Gastrocnemius medialis (tissue), 4 donors: ENCODE results near the gene BICRAL. TPM values are rescaled to one million over a fixed set of nuclear protein-coding genes. Genes with fewer than 3 reads are reported as not detected.

Experiments
- ATAC-seq, 2 donors: fragments of 150-250 bp; one replicate each; pipeline ENCODE4 v1.9.1; 2016
- DNase-seq, 2 donors: peaks; one replicate each; pipeline ENCODE4 v3.0.0-alpha.2; 2019
- H3K27ac ChIP-seq, 4 donors: fragments of 200-600 bp; sonication (generic); 1 replicate in 1 of 4; 2 replicates in 3 of 4; pipeline ENCODE4 v1.5.1; 2016 to 2018; ENCODE audit warnings: mild to moderate bottlenecking in 2 of 4, moderate library complexity in 1 of 4
- H3K27me3 ChIP-seq, 3 donors: fragments of 200-600 bp; sonication (generic) in 2 of 3; 1 replicate in 1 of 3; 2 replicates in 2 of 3; pipeline versions ENCODE4 v1.5.1 to v1.6.0; 2016 to 2019; ENCODE audit warnings: mild to moderate bottlenecking in 1 of 3, moderate library complexity in 1 of 3
- H3K36me3 ChIP-seq, 2 donors: fragments of 200-600 bp; sonication (generic) in 1 of 2; one replicate each; pipeline ENCODE4 v1.5.1; 2017 to 2018
- H3K4me1 ChIP-seq, 2 donors: fragments of 200-600 bp; sonication (generic) in 1 of 2; one replicate each; pipeline ENCODE4 v1.5.1; 2016 to 2017; ENCODE audit warnings: mild to moderate bottlenecking in 2 of 2
- H3K4me3 ChIP-seq, 4 donors: fragments of 200-600 bp; sonication (generic) in 3 of 4; 1 replicate in 1 of 4; 2 replicates in 3 of 4; pipeline ENCODE4 v1.5.1; 2016 to 2019; ENCODE audit warnings: mild to moderate bottlenecking in 2 of 4
- H3K9me3 ChIP-seq, 3 donors: fragments of 200-600 bp; sonication (generic) in 2 of 3; 1 replicate in 1 of 3; 2 replicates in 2 of 3; pipeline ENCODE4 v1.5.1; 2016 to 2019
- POLR2A ChIP-seq, 2 donors: fragments of 450-650 bp; IDR thresholded peaks; one replicate each; pipeline ENCODE4 v1.6.1; 2017; ENCODE audit warnings: antibody characterized with exemption in 2 of 2, mild to moderate bottlenecking in 2 of 2, moderate library complexity in 2 of 2
- in situ Hi-C, 4 donors: fragments of 200-750 bp; cut with MboI; loops; one replicate each; pipeline versions ENCODE4 v1.15.0 to v1.8.0; 2017; ENCODE audit warnings: low sequenced_read_pairs in 4 of 4
- intact Hi-C: fragments of 100-400 bp; cut with DNase I; formaldehyde crosslinking; loops from one replicate; pipeline ENCODE4 v1.15.1; 2023; ENCODE audit warnings: low total_unique reads
- total RNA-seq, 4 donors: library from RNA; depleted of rRNA; stranded (reverse); fragments of >200 nt; gene quantifications; one replicate each; pipeline versions ENCODE4 v1.1.0 to v1.2.3, GENCODE V29; 2016
- TF ChIP-seq, protein P1 (sequence below), 5 experiments: fragments of 450-650 bp in 3 of 5; fragments of 200-600 bp in 2 of 5; sonication (generic) in 2 of 5; IDR thresholded peaks in 4 of 5; conservative IDR thresholded peaks in 1 of 5; 1 replicate in 4 of 5; 2 replicates in 1 of 5; pipeline ENCODE4 v1.5.1; 2016 to 2019; ENCODE audit warnings: antibody characterized with exemption in 5 of 5, mild to moderate bottlenecking in 3 of 5, moderate library complexity in 3 of 5

The BICRAL gene
- total RNA-seq, 4 donors from 2014 or later, result 7.9 to 10.2 (median 9.7) TPM

DNA sequence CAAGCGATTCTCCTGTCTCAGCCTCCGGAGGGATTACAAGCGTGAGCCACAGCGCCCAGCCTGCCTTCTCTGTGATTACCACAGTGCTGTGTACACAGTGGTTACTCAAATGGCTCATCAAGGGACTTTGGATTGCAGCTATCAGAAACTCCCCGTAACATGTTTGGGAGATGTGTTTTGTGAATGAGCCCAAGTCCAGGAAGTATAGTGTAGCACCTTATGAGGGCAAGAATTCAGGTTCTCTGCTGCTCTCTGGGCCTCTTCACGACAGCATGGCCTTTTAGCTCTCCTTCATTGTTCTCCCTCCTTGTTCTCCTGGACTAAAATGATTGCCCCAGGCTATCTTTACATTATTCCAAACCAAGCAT, 63.5 kb downstream of the BICRAL start:
- Histone ChIP-seq H3K4me3 (no peak overlapping the region), H3K27ac (peak overlapping the region in 1 of 4 donors; percentile 27), H3K36me3 (no peaks in the 10 kb centered on the region), H3K9me3 (no peaks in the 10 kb centered on the region), H3K4me1 (peaks cover 5 to 7% of the 10 kb centered on the region in 2 donors), H3K27me3 (no peaks in the 10 kb centered on the region)
- intact Hi-C loops (no loop called here), in situ Hi-C loops (no loop called here)
- TF ChIP-seq POLR2A (IDR thresholded peaks at IDR 0.05), result no peak
- TF ChIP-seq, protein P1, sequence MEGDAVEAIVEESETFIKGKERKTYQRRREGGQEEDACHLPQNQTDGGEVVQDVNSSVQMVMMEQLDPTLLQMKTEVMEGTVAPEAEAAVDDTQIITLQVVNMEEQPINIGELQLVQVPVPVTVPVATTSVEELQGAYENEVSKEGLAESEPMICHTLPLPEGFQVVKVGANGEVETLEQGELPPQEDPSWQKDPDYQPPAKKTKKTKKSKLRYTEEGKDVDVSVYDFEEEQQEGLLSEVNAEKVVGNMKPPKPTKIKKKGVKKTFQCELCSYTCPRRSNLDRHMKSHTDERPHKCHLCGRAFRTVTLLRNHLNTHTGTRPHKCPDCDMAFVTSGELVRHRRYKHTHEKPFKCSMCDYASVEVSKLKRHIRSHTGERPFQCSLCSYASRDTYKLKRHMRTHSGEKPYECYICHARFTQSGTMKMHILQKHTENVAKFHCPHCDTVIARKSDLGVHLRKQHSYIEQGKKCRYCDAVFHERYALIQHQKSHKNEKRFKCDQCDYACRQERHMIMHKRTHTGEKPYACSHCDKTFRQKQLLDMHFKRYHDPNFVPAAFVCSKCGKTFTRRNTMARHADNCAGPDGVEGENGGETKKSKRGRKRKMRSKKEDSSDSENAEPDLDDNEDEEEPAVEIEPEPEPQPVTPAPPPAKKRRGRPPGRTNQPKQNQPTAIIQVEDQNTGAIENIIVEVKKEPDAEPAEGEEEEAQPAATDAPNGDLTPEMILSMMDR (IDR thresholded peaks at IDR 0.05 in 4 of 5, conservative IDR thresholded peaks at IDR 0.05 in 1 of 5), result no peak
- no peak for DNase-seq
- ATAC-seq, result no peak

DNA sequence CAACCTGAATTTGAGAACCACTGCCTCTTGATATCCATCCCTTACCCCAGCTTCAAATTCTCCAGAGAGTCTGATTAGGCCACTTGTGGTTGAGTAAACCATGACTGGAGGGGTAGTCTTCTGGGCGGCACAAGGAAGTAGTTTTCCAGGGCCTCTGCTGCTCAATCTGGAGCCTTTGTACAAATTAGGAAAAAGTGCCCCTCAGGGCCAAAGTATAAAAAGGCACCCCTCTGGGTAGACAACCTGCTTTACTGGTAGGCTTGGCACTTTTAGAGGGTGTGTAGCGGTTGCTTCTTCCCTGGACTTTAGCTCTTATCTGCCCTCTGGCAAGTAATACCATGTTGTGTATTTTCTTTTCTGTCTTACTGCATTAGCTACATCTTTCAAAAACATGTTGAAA, 64.7 kb downstream of the BICRAL start:
- in situ Hi-C loops (no loop called here), intact Hi-C loops (no loop called here)
- DNase-seq, result no peak
- Histone ChIP-seq H3K36me3 (peaks cover 0 to under 1% of the 10 kb centered on the region in 2 donors), H3K27ac (no peak overlapping the region), H3K9me3 (no peaks in the 10 kb centered on the region), H3K4me1 (peaks cover 5 to 7% of the 10 kb centered on the region in 2 donors), H3K27me3 (no peaks in the 10 kb centered on the region), H3K4me3 (no peak overlapping the region)
- TF ChIP-seq, protein P1 (IDR thresholded peaks at IDR 0.05 in 4 of 5, conservative IDR thresholded peaks at IDR 0.05 in 1 of 5), result no peak
- TF ChIP-seq POLR2A (IDR thresholded peaks at IDR 0.05), result no peak
- no peak for ATAC-seq

DNA sequence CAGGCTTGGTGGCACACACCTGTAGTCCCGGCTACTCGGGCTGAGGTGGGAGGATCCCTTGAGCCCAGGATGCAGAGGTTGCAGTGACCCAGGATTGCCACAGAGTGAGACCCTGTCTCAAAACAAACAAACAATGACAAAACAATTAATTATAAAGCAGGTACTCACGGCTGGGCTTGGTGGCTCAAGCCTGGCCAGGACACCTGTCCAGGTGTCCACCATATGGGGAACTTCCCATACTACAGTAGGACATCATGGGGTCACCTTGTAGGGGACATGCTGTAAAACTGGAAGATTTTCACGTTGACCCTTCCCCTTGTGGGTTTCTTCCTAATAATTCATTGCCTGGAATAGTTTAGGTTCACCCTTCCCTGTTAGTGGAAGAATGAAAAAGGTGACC, 66.8 kb downstream of the BICRAL start:
- in situ Hi-C loops, result no loop called here
- DNase-seq (no peak), ATAC-seq (no peak)
- Histone ChIP-seq H3K4me3 (no peak overlapping the region), H3K27ac (no peak overlapping the region), H3K36me3 (peaks cover 0 to 23% of the 10 kb centered on the region in 2 donors), H3K4me1 (peaks cover 5 to 7% of the 10 kb centered on the region in 2 donors), H3K27me3 (no peaks in the 10 kb centered on the region), H3K9me3 (no peaks in the 10 kb centered on the region)
- intact Hi-C loops, result no loop called here
- no peak for TF ChIP-seq POLR2A (IDR thresholded peaks at IDR 0.05)

DNA sequence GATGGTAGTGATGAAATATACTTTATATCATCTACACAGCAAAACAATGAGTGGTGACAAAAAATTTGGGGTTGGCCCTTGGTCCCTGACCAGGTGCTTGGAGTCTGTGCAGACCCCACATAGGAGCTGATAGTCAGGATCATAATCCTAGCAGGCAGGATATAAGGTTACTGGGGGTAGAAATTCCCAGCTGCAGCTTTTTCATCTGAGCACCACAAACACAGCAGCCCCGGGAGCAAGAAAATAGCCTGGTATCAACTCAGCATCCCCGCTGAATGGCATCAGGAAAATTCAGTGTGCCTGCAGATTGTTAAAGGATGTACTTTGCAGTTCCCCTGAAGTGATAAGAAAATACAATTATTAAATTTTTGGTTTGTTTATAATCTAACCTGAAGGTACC, 69.7 kb downstream of the BICRAL start:
- TF ChIP-seq POLR2A (IDR thresholded peaks at IDR 0.05), result no peak
- TF ChIP-seq, protein P1 (IDR thresholded peaks at IDR 0.05 in 4 of 5, conservative IDR thresholded peaks at IDR 0.05 in 1 of 5), result no peak
- no peak overlapping the region for H3K4me3 ChIP-seq
- no peak for DNase-seq
- H3K27ac ChIP-seq, result no peak overlapping the region
- peaks cover 0 to 50% of the 10 kb centered on the region in 2 donors for H3K36me3 ChIP-seq
- no peaks in the 10 kb centered on the region for H3K4me1 ChIP-seq
- in situ Hi-C loops, result loop anchor here in 1 of 4 donors (25.0 kb wide), 1 partner anchor 114 kb away; the partner anchor contains the start of gene TBCC
- no peaks in the 10 kb centered on the region for H3K27me3 ChIP-seq
- no peaks in the 10 kb centered on the region for H3K9me3 ChIP-seq
- ATAC-seq, result no peak
- intact Hi-C loops, result no loop called here

DNA sequence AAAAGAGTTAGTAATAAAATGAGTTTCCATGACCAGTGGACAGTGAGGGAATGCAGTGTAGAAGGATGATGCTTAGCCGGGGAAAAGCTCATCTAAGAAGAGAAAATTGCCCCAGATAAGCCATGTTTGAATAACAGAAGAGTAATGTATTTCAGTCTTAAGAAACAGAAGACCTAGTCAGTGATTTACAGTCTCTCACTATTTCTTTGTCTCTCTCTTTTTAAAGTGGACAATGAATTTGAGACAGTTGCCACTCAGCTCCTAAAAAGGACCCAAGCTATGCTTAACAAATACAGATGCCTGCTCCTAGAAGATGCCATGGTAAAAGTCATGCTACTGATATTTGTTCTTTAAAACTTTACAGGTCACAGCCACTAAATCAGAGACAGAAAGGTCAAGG, 78.2 kb downstream of the BICRAL start:
- DNase-seq (no peak), ATAC-seq (no peak)
- Histone ChIP-seq H3K36me3 (peaks cover 0 to 87% of the 10 kb centered on the region in 2 donors), H3K9me3 (no peaks in the 10 kb centered on the region), H3K27me3 (no peaks in the 10 kb centered on the region), H3K4me3 (no peak overlapping the region), H3K27ac (no peak overlapping the region), H3K4me1 (no peaks in the 10 kb centered on the region)
- intact Hi-C loops (no loop called here), in situ Hi-C loops (loop anchor here in 1 of 4 donors (25.0 kb wide), 1 partner anchor 123 kb away; the partner anchor contains the start of gene TBCC)
- TF ChIP-seq, protein P1 (IDR thresholded peaks at IDR 0.05 in 4 of 5, conservative IDR thresholded peaks at IDR 0.05 in 1 of 5), result no peak
- no peak for TF ChIP-seq POLR2A (IDR thresholded peaks at IDR 0.05)
